HG03571 (cell line): ENCODE measurements around the gene KLHL25.
A peak's percentile ranks its signal among the peaks of the same experiment; 100 is the strongest.
"Not testable (repeated sequence)": the region's sequence is repeated elsewhere in the genome, so short reads cannot be mapped to it uniquely, and the experiment has no call there.

ENCODE experiments used
- ATAC-seq: cut with Tn5 transposase; IDR thresholded peaks from one replicate; pipeline ENCODE4 v1.9.1; 2021; ENCODE audit not compliant: unreplicated experiment

Gene KLHL25

GRCh38 chr15:85794598-85795336 lies at the start of gene KLHL25:
TSS of gene KLHL25 (minus strand) at chr15:85794925. CDS start at chr15:85769810, 25,115 bp downstream.
- ATAC-seq, result peak; percentile 98

DNA sequence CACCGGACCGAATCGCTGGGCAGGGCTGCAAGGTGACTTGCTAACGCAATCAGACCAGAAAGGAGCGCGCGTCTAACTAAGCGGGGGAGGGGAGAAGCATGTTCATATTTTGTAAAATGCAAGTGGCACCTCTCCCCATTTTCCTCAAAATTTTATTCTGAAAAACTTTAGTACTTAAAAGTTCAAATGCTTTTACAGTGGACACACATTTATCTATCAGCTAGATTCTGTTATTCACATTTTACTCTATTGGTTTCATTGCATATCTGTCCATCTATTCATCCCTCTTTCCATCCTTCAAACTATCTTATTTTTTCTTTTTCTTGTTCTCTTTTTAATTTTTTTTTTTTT lies 46.1 kb upstream of the KLHL25 start:
- no peak for ATAC-seq

DNA sequence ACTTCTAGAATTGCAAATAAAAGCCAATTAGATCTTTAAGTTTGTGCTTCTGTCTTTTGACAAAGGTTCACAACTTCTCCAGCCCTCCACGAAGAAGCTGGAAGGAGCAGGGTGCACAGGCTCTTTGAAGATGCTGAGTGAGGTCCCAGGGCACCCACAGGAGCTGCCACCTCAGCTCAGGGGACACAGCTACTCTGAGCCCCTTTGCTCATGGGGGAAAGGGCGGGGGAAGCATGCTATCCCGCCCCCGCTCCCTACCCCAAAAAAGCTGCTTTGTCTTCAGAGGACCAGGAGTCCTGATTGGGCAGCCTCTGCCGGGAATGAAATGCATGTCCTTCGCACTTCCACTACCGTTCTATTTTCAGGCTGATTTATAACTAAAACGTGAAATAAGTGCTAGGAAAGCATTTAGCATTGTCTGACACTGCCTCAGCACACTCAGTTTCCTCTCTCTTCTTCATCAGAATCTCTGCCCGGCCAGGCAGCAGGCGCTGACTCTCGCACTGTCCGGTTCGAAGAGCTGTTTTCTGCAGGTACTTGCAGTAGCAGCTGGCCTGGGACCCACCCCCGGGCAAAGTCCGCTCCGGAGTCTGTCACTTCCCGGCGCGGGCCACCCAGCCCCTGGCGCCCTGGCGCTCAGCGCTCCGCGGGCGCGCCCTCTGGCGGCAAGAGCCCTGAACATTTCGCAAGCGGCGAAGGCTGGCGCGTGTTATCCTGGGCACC lies 45.5 kb upstream of the KLHL25 start:
- peak; percentile 94 for ATAC-seq

- ATAC-seq, result no peak
These were observed 44.9 kb upstream of the KLHL25 start for GRCh38 chr15:85839643-85840042.

- ATAC-seq, result no peak
These were observed 43.9 kb upstream of the KLHL25 start for GRCh38 chr15:85838655-85839054.

GRCh38 chr15:85837881-85838280 lies 43.2 kb upstream of the KLHL25 start:
- no peak for ATAC-seq

GRCh38 chr15:85837011-85837433 lies 42.3 kb upstream of the KLHL25 start:
- no peak for ATAC-seq

DNA sequence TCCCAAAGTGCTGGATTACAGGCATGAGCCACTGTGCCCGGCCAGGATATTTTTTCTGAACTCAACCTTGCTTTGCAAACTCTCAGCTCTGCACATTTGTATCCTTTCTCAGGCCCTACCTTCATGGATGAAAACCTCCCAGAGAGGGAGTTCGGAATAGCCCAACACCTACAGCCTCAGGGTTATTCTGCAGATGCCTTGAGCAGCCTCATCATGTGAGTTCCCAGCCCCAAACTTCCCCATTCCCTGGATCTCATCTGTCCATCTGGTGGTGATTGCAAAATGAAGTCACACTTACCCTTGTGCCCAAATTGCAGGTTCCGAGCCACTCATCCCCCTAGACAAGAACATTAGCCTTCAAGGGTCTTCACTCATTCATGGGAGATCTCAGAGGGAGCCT lies 39.9 kb upstream of the KLHL25 start:
- ATAC-seq, result no peak

DNA sequence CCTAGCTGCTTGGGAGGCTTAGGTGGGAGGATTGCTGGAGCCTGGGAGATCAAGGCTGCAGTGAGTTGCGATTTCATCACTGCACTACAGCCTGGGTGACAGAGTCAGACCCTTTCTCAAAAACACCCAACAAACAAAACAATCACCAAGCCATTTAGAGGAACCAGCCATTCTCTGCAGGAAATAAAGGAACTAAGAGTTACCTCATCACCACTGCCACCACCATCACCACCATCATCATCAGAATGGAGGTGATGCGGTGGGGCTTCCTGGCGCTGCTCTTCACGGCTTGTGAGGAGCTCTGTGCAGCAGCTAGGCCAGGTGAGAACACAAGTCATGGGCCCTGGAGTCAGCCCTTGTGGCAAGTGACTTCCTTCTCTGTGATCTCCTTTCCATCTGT lies 37.7 kb upstream of the KLHL25 start:
- no peak for ATAC-seq

DNA sequence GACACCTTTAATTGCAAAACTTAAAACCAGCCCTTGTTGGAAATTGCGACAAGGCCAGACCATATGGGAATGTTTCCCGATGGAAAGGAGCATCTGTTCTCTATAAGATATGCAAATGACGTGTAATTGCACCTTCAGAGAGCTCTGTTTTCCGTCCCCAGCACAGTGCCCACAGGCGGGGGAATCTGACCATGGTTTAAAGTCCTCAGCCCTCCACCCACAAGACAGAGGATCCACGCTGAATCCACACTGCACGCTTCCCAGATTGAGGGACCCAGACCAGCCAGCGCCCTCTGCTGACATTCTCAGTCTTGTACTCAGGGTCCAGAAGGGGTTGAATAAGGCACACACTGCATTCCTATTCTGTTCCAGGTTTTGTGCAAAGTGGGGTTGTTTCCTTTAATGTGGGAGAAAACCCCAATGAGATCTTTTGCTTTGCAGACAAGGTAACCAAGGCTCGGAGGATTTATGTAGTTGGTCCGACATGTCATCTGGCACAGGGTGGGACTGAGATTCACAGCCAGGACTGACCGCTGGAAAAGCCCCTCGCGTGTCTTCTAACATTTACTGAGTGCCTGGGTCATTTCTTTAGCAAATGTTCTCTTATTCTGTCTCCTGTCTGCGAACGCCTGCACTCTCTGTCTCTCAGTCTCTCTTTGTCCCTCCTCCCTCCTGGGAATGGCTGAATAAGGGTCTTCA lies 36.8 kb upstream of the KLHL25 start:
- no peak for ATAC-seq

GRCh38 chr15:85829754-85830153 lies 35.0 kb upstream of the KLHL25 start:
- ATAC-seq, result not testable (repeated sequence)

- ATAC-seq, result no peak
These were observed 34.1 kb upstream of the KLHL25 start for GRCh38 chr15:85828874-85829273.

DNA sequence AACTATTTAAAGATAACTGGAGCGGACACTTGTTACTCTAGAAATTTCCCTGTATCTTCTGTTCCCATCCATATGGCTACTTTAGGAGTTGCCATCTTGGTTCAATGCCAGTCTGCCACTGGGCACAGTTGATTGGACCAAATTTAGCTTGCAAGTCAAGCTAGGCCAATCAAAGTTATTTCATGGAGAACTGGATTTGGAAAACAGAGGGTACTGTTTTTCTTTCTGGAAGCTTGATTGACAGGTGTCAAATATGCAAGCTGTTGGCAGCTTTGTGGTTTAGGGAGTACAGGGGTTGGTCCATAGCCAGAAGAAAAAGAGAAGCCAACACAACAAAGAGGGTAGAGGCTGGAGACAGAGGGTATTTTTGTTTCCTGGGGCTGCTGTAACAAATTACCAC lies 33.4 kb upstream of the KLHL25 start:
- no peak for ATAC-seq

GRCh38 chr15:85826756-85827515 lies 32.2 kb upstream of the KLHL25 start:
- no peak for ATAC-seq

DNA sequence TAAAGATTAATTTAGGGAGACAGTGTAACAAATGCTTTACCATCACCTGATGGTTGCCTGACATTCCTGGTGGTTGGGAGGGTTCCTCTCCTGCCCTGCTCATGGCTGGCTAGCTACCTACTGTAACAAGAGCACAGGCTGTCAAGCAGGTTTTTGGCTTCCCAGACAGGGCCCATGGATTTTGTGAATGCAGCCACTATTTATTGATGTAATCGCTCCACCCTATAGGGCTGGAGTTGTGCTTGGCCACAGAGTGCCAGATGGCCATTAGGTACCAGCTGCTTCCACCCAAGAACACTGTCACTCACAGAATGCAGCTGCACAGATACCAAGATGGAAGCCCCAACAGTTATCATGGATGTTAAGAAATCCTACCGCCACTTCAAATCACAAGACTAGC lies 31.0 kb upstream of the KLHL25 start:
- ATAC-seq, result no peak

DNA sequence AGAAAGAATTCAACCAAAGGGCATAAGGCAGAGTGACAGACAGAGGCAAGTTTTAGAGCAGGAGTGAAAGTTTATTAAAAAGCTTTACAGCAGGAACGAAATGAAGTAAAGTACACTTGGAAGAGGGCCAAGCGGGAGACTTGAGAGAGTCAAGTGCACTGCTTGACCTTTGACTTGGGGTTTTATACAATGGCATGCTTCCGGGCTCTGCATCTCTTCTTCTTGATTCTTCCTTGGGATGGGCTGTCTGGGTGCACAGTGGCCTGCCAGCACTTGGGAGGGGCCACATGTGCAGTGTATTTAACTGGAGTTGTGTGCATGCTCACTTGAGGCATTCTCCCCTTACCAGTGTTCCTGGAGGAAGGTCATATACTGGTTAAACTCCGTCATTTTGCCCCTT lies 30.4 kb upstream of the KLHL25 start:
- ATAC-seq, result no peak

- no peak for ATAC-seq
These were observed 26.8 kb upstream of the KLHL25 start for GRCh38 chr15:85821545-85821944.

GRCh38 chr15:85819938-85820337 lies 25.2 kb upstream of the KLHL25 start:
- no peak for ATAC-seq

GRCh38 chr15:85813234-85813633 lies 18.5 kb upstream of the KLHL25 start:
- ATAC-seq, result no peak

DNA sequence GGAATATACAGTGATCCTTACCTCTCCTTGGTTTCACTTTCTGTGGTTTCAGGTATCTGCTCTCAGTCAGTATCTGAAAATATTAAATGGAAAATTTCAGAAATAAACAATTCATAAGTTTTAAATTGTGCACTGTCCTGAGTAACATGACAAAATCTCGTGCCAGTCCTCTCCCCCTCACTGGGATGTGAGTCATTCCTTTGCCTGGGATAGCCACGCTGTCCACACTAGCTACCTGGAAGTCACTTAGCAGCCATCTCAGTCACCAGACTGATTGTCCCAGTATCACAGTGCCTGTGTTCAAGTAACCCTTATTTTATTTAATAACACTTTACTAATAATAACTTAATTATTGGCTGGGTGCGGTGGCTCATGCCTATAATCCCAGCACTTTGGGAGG lies 15.3 kb upstream of the KLHL25 start:
- no peak for ATAC-seq

DNA sequence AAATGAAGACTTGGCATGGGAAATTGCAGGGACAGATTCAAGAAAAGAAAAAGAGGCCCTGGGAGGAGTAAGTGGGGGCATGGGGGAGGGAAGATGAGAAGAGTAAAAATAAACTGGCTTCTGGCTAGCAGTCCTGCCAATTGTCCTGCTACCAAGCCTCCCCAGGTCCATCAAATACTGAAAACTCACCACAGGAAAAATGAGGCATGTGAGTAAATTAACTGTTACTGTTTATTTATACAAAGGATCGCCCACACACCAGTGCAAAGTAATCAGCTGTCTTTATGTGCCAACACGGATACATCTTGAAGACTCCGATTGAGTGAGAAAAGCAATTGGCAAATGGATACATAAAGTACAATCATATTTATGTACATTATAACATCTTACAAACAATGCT lies 10.7 kb upstream of the KLHL25 start:
- ATAC-seq, result no peak
